GM12891 (cell line): ENCODE data around the gene ZNF787.

Source experiments
- POLR2A ChIP-seq: IDR thresholded peaks from 2 replicates; pipeline ENCODE4 v1.6.1; 2011; ENCODE audit warnings: low read depth, low read length, control low read depth
- POLR2AphosphoS5 ChIP-seq: IDR thresholded peaks from 2 replicates; pipeline ENCODE4 v1.6.1; 2011; ENCODE audit warnings: low read depth, low read length, control low read depth

GRCh38 chr19:56105090-56105701 is 15.9 kb downstream of the ZNF787 start:
- TF ChIP-seq POLR2AphosphoS5 (no peak), POLR2A (no peak)
